Effector memory CD4-positive, alpha-beta T cell (primary cell): Measurements from ENCODE around the gene RHCE.
"Not testable (repeated sequence)": the region's sequence is repeated elsewhere in the genome, so short reads cannot be mapped to it uniquely, and the experiment has no call there.

ENCODE experiments used
- DNase-seq, 3 donors: peaks; one replicate each; pipeline ENCODE4 v3.0.0-alpha.2; 2020
- H3K27ac ChIP-seq: 2 replicates; pipeline ENCODE4 v1.7.0; 2013; ENCODE audit warnings: mild to moderate bottlenecking, low read length, moderate library complexity; ENCODE audit not compliant: insufficient read depth, poor library complexity, severe bottlenecking
- H3K27me3 ChIP-seq: replicated peaks from 2 replicates; pipeline ENCODE4 v1.7.0; 2013; ENCODE audit warnings: mild to moderate bottlenecking, low read length; ENCODE audit not compliant: insufficient read depth, control insufficient read depth, poor library complexity, severe bottlenecking
- H3K36me3 ChIP-seq: 2 replicates; pipeline ENCODE4 v1.7.0; 2013; ENCODE audit warnings: mild to moderate bottlenecking, low read length, moderate library complexity; ENCODE audit not compliant: control insufficient read depth, insufficient read depth
- H3K4me1 ChIP-seq: 2 replicates; pipeline ENCODE4 v1.7.0; 2013; ENCODE audit warnings: low read length, mild to moderate bottlenecking; ENCODE audit not compliant: control insufficient read depth, insufficient read depth, poor library complexity, severe bottlenecking
- H3K4me3 ChIP-seq: 2 replicates; pipeline ENCODE4 v1.7.0; 2013; ENCODE audit warnings: low read length, low read depth, mild to moderate bottlenecking; ENCODE audit not compliant: insufficient read depth, poor library complexity, severe bottlenecking
- H3K9me3 ChIP-seq: 2 replicates; pipeline ENCODE4 v1.7.0; 2013; ENCODE audit warnings: mild to moderate bottlenecking, low read length, moderate library complexity; ENCODE audit not compliant: control insufficient read depth

Gene RHCE

DNA sequence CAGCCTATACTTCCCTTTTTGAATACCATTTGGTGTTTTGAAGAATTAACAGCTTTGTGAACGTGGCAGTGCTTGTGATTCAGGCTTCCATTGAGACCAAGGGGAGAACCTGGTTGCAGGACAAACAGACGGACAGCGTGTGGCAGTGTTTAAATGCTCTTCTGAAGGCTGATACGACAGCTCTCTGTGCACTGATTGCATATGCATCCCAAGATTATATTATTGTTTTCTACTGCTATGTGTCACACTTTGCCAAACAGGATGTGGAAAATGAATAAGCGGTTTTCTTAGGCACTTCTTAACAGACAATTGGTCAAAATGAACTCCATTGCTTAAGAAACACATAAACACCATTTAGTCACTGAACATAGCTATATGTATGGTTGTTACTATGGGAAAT, 90.7 kb downstream of the RHCE start:
- H3K9me3 ChIP-seq, H3K27ac ChIP-seq, H3K27me3 ChIP-seq, H3K36me3 ChIP-seq, DNase-seq, H3K4me1 ChIP-seq, H3K4me3 ChIP-seq: not testable (repeated sequence)

- not testable (repeated sequence) for DNase-seq, H3K36me3 ChIP-seq, H3K4me1 ChIP-seq, H3K27me3 ChIP-seq, H3K27ac ChIP-seq, H3K9me3 ChIP-seq, H3K4me3 ChIP-seq
Observed at GRCh38 chr1:25329336-25329735, 91.3 kb downstream of the RHCE start.

DNA sequence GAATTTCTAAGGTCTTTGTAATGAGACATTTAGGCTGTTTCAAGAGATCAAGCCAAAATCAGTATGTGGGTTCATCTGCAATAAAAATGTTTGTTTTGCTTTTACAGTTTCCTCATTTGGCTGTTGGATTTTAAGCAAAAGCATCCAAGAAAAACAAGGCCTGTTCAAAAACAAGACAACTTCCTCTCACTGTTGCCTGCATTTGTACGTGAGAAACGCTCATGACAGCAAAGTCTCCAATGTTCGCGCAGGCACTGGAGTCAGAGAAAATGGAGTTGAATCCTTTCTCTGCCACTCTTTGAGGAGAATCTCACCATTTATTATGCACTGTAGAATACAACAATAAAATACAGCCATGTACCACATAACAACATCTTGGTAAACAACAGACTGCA, 91.8 kb downstream of the RHCE start:
- H3K27ac ChIP-seq, H3K4me1 ChIP-seq, H3K27me3 ChIP-seq, H3K4me3 ChIP-seq, H3K36me3 ChIP-seq, DNase-seq, H3K9me3 ChIP-seq: not testable (repeated sequence)

DNA sequence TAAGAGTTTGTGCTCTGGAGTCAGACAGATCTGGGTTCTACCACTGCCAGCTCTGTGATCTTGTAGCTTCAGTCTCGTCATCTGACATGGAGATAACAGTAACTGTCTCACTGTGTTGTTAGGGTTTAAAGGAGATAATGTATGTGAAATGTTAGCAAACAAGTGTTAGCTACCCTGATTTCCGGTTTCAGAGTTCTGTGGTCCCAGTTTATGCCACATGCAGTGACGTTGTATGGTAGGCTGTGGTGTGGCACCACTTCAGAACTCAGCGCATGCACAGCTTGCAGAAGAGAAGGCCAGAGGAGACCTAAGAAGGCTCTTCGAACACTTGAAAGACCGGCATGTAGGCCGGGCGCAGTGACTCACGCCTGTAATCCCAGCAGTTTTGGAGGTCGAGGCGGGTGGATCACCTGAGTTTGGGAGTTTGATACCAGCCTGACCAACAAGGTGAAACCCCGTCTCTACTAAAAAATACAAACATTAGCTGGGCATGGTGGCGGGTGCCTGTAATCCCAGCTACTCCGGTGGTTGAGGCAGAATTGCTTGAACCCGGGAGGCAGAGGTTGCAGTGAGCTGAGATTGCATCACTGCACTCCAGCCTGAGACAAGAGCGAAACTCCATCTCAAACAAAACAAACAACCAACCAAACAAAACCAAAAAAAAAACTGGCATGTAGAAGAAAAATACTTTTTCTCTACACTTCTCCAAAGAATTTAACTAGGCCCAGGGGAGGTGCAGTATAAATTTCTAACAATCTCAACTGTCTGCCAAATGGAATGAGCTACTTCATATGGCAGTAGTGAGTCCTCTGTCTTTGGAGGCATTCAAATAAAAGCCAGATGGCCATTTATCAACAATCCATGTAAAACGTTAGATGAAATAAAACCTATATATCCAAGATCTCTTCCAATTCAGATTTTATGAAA, 92.5 kb downstream of the RHCE start:
- not testable (repeated sequence) for H3K27ac ChIP-seq, H3K4me1 ChIP-seq, H3K36me3 ChIP-seq, DNase-seq, H3K27me3 ChIP-seq, H3K9me3 ChIP-seq, H3K4me3 ChIP-seq

DNA sequence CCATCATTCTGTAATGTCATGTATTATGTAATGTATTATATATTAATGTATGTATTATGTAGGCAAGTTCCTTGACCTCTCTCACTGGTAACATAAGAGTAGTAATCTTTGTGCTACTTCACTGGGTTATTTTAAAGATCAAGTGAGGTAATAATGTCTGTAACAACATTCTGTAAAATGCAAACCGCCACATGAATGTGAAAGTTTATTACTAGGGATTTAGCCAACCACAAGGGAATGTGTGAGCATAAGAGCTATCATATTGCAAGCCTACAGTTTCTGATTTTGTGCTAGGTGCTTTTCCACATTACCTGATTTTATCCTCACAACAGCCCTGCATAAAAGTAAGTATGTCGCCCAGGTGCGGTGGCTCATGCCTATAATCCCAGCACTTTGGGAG, 96.2 kb downstream of the RHCE start:
- not testable (repeated sequence) for DNase-seq, H3K27me3 ChIP-seq

GRCh38 chr1:25322127-25322526, 98.5 kb downstream of the RHCE start:
- not testable (repeated sequence) for H3K4me1 ChIP-seq, H3K27me3 ChIP-seq, DNase-seq, H3K4me3 ChIP-seq, H3K9me3 ChIP-seq, H3K36me3 ChIP-seq, H3K27ac ChIP-seq

More for the DNA sequence above, 96.2 kb downstream of the RHCE start:
- H3K9me3 ChIP-seq, H3K27ac ChIP-seq, H3K36me3 ChIP-seq, H3K4me1 ChIP-seq, H3K4me3 ChIP-seq: not testable (repeated sequence)

DNA sequence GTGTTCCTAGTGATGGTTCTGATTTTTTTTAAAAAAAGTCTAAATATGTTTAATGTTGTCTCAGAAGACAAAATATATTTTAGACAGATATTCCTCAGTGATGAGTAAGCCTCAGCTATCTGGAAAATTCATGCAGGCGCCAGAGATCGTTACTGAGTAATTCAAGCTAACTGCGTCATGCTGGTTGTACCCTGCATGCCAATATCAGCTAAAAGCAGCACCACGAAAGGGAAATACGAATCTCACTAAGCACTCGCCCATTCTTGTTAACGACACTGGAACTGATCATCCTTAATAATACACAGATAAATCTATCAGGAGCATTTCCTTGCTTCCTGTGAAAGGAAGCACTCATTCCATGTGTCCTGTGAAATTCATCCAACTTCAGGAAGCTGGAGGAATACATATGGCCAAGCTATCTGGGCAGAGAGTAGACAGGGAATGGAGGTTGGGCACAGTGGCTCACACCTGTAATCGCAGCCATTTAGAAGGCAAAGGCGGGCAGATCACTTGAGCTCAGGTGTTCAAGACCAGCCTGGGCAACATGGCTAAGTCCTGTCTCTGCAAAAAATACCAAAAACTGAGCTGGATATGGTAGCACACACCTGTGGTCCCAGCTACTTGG, 100.2 kb downstream of the RHCE start:
- H3K9me3 ChIP-seq, H3K27me3 ChIP-seq, H3K36me3 ChIP-seq, H3K27ac ChIP-seq, H3K4me3 ChIP-seq, H3K4me1 ChIP-seq, DNase-seq: not testable (repeated sequence)

DNA sequence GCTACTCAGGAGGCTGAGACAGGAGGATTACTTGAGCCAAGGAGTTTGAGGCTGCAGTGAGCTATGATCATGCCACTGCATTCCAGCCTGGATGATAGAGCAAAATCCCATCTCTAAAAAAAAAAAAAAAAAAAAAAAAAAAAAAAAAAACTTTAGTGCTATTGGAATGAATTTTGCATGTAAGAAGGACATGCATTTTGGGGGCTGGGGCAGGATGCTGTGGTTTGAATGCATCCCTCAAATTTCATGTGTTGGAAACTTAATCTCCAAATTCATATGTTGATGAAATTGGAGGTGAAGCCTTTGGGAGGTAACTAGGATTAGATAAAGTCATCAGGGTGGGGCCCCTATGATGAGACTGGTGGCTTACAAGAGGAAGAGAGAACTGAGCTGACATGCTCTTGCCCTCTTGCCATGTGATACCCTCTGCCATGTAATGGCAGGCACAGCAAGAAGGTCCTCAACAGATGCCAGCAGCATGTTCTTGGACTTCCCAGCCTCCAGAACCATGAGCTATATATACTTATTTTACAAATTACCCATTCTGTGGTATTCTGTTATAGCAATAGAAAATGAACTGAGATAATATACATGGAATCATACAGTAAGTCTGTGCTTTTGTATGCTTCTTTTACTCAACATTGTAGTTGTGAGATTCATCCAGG, 107.7 kb downstream of the RHCE start:
- not testable (repeated sequence) for H3K27me3 ChIP-seq, H3K27ac ChIP-seq, DNase-seq, H3K4me1 ChIP-seq, H3K36me3 ChIP-seq, H3K4me3 ChIP-seq, H3K9me3 ChIP-seq
